Measurements from ENCODE around the gene PPP2R2C. TPM values are rescaled to one million over a fixed set of nuclear protein-coding genes. Genes with fewer than 3 reads are reported as not detected.

Gene PPP2R2C
- polyA plus RNA-seq, 1 donor (not counting 4 experiments of a cell fraction or from before 2014, with no cell fraction given): 12.3 TPM

DNA sequence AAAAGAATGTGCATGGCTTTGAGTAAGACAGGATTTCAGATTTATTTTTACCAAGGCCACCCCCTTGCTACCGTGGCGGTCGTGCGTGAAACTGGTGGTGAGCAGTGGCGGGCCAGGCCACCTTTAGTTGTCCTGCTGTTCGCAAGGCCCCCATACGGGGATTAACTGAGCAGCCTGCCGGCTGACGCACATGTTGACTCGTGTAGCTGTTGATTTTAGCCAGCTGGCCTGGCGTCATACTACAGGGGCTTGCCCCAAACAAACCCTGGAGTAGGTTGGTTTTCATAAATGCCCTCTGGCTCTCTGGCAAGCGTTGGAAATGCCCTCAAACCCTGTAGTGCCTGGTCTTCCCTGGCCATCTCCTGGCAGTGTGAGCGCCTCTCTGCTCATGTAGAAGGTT, 174.4 kb downstream of the PPP2R2C start:
- Histone ChIP-seq H3K9me1 (ENCODE audit: control insufficient read depth, extremely low read depth, insufficient read depth, low read length) (no peaks in the 10 kb centered on the region), H2AFZ (ENCODE audit: control insufficient read depth, low read length) (no peak overlapping the region), H3K27me3 (ENCODE audit: control insufficient read depth, extremely low read depth, insufficient read depth, low read length) (no peaks in the 10 kb centered on the region), H3K36me3 (ENCODE audit: control insufficient read depth in 2 of 2, extremely low read depth in 1 of 2, insufficient read depth in 2 of 2, low read length in 2 of 2) (peaks cover 0 to 8% of the 10 kb centered on the region in 2 experiments), H3K9me3 (ENCODE audit: control insufficient read depth, low read depth, low read length) (no peaks in the 10 kb centered on the region), H3K79me2 (ENCODE audit: control insufficient read depth, insufficient read depth, low read length) (no peaks in the 10 kb centered on the region), H3K4me2 (ENCODE audit: control insufficient read depth, extremely low read depth, insufficient read depth, low read depth, low read length) (no peak overlapping the region), H3K4me3 (ENCODE audit: control insufficient read depth in 2 of 3, extremely low read depth in 1 of 3, insufficient read depth in 2 of 3, low read depth in 1 of 3, low read length in 3 of 3) (no peak overlapping the region), H3K9ac (ENCODE audit: control insufficient read depth, extremely low read depth, insufficient read depth, low read length) (no peak overlapping the region), H3K4me1 (ENCODE audit: control insufficient read depth, extremely low read depth, insufficient read depth, low read length) (no peaks in the 10 kb centered on the region), H4K20me1 (ENCODE audit: control insufficient read depth, extremely low read depth, insufficient read depth, low read length) (no peaks in the 10 kb centered on the region), H3K27ac (ENCODE audit: control insufficient read depth, insufficient read depth, low read length) (no peak overlapping the region)
- no peak for TF ChIP-seq EZH2 (IDR thresholded peaks at IDR 0.05; ENCODE audit: low read length)
- TF ChIP-seq, protein P1, sequence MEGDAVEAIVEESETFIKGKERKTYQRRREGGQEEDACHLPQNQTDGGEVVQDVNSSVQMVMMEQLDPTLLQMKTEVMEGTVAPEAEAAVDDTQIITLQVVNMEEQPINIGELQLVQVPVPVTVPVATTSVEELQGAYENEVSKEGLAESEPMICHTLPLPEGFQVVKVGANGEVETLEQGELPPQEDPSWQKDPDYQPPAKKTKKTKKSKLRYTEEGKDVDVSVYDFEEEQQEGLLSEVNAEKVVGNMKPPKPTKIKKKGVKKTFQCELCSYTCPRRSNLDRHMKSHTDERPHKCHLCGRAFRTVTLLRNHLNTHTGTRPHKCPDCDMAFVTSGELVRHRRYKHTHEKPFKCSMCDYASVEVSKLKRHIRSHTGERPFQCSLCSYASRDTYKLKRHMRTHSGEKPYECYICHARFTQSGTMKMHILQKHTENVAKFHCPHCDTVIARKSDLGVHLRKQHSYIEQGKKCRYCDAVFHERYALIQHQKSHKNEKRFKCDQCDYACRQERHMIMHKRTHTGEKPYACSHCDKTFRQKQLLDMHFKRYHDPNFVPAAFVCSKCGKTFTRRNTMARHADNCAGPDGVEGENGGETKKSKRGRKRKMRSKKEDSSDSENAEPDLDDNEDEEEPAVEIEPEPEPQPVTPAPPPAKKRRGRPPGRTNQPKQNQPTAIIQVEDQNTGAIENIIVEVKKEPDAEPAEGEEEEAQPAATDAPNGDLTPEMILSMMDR (optimal IDR thresholded peaks at IDR 0.05 in 1 of 3, IDR thresholded peaks at IDR 0.05 in 1 of 3, conservative IDR thresholded peaks at IDR 0.05 in 1 of 3; ENCODE audit: extremely low read depth in 1 of 3, insufficient read depth in 2 of 3, low read length in 3 of 3): no peak
- FAIRE-seq (no peak), DNase-seq (ENCODE audit: low read depth, low spot score) (no peak)
- dilution Hi-C loops (cut with MboI; ENCODE audit: extremely low pct_ligation_motif_present, low sequenced_read_pairs): no loop called here

DNA sequence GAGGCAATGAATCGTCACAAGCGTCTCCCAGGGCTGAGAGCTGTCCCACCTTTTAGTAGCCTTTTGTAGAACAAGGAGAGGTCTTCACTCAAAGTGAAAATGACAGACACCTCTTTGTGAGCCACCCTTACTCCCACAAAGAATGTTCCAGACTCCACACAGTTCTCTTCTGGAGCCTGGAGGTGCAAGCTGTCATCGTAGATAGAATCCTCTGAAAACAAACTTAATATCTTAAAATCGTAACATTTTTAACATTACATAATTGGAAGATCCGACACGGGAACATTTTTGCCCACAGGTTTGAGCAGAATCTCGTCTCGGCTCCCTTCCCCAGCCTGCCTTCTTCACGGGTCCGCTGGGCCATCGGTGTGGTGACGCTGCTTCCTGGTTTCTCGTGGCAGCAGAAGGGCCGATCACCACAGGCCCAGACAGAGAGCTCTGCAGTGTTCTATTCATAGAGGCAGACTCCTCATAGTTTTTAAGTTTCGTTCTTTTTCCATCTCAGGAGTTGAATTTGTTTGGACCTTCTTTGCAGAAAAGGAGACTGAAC, 175.1 kb downstream of the PPP2R2C start:
- H3K27me3 ChIP-seq (ENCODE audit: control insufficient read depth, extremely low read depth, insufficient read depth, low read length): no peaks in the 10 kb centered on the region
- DNase-seq (ENCODE audit: low read depth, low spot score) (no peak), FAIRE-seq (no peak)
- H3K4me3 ChIP-seq (ENCODE audit: control insufficient read depth in 2 of 3, extremely low read depth in 1 of 3, insufficient read depth in 2 of 3, low read depth in 1 of 3, low read length in 3 of 3): no peak overlapping the region
- H3K4me2 ChIP-seq (ENCODE audit: control insufficient read depth, extremely low read depth, insufficient read depth, low read depth, low read length): no peak overlapping the region
- no peaks in the 10 kb centered on the region for H4K20me1 ChIP-seq (ENCODE audit: control insufficient read depth, extremely low read depth, insufficient read depth, low read length)
- H3K4me1 ChIP-seq (ENCODE audit: control insufficient read depth, extremely low read depth, insufficient read depth, low read length): no peaks in the 10 kb centered on the region
- H3K9me3 ChIP-seq (ENCODE audit: control insufficient read depth, low read depth, low read length): no peaks in the 10 kb centered on the region
- dilution Hi-C loops (cut with MboI; ENCODE audit: extremely low pct_ligation_motif_present, low sequenced_read_pairs): no loop called here
- no peaks in the 10 kb centered on the region for H3K79me2 ChIP-seq (ENCODE audit: control insufficient read depth, insufficient read depth, low read length)
- no peak overlapping the region for H3K9ac ChIP-seq (ENCODE audit: control insufficient read depth, extremely low read depth, insufficient read depth, low read length)
- no peak overlapping the region for H3K27ac ChIP-seq (ENCODE audit: control insufficient read depth, insufficient read depth, low read length)
- TF ChIP-seq EZH2 (IDR thresholded peaks at IDR 0.05; ENCODE audit: low read length): no peak
- TF ChIP-seq, protein P1 (optimal IDR thresholded peaks at IDR 0.05 in 1 of 3, IDR thresholded peaks at IDR 0.05 in 1 of 3, conservative IDR thresholded peaks at IDR 0.05 in 1 of 3; ENCODE audit: extremely low read depth in 1 of 3, insufficient read depth in 2 of 3, low read length in 3 of 3): no peak
- no peaks in the 10 kb centered on the region for H3K9me1 ChIP-seq (ENCODE audit: control insufficient read depth, extremely low read depth, insufficient read depth, low read length)
- H2AFZ ChIP-seq (ENCODE audit: control insufficient read depth, low read length): no peak overlapping the region
- peaks cover 0 to 8% of the 10 kb centered on the region in 2 experiments for H3K36me3 ChIP-seq (ENCODE audit: control insufficient read depth in 2 of 2, extremely low read depth in 1 of 2, insufficient read depth in 2 of 2, low read length in 2 of 2)
